Lower lobe of right lung (tissue), 2 donors: ENCODE measurements around the gene AARSD1. TPM values are rescaled to one million over a fixed set of nuclear protein-coding genes. Genes with fewer than 3 reads are reported as not detected.

Experiments used
- ATAC-seq, 2 donors: fragments of 200-7000 bp; cut with Tn5 transposase; one replicate each; pipeline ENCODE4 v1.9.1; 2020 to 2022; ENCODE audit warnings: mild to moderate bottlenecking in 2 of 2, moderate library complexity in 2 of 2
- DNase-seq: peaks from one replicate; pipeline ENCODE4 v3.0.0-alpha.2; 2020
- H3K27ac ChIP-seq: fragments of 200-600 bp; one replicate; pipeline ENCODE4 v1.8.0; 2022
- H3K27me3 ChIP-seq: fragments of 200-600 bp; one replicate; pipeline ENCODE4 v1.8.0; 2022; ENCODE audit warnings: low read depth
- H3K36me3 ChIP-seq: fragments of 200-600 bp; one replicate; pipeline ENCODE4 v1.8.0; 2022; ENCODE audit warnings: mild to moderate bottlenecking
- H3K4me1 ChIP-seq: fragments of 200-600 bp; one replicate; pipeline ENCODE4 v1.8.0; 2022
- H3K4me3 ChIP-seq: fragments of 200-600 bp; one replicate; pipeline ENCODE4 v1.8.0; 2022; ENCODE audit warnings: mild to moderate bottlenecking
- H3K9me3 ChIP-seq: fragments of 200-600 bp; one replicate; pipeline ENCODE4 v1.8.0; 2022
- intact Hi-C: fragments of 100-400 bp; cut with DNase I; formaldehyde crosslinking; loops from one replicate; pipeline ENCODE4 v1.11.0; 2022
- total RNA-seq: library from RNA; stranded (reverse); fragmentation: NEBNext Ultra II Directional; extraction: Animal tissue kit (Norgen Biotek cat#: 25700); gene quantifications from one replicate; pipeline ENCODE4 v1.2.1, GENCODE V29; 2021
- TF ChIP-seq, protein P1 (sequence below): fragments of 200-600 bp; IDR thresholded peaks from one replicate; pipeline ENCODE4 v1.8.0; 2022; ENCODE audit warnings: antibody characterized with exemption, mild to moderate bottlenecking
- donor health status: DM: no; HTN: yes; CAD: no; lungs with severe emphysema.

AARSD1 gene
- total RNA-seq, 1 donor from 2014 or later, result 25.2 TPM

DNA sequence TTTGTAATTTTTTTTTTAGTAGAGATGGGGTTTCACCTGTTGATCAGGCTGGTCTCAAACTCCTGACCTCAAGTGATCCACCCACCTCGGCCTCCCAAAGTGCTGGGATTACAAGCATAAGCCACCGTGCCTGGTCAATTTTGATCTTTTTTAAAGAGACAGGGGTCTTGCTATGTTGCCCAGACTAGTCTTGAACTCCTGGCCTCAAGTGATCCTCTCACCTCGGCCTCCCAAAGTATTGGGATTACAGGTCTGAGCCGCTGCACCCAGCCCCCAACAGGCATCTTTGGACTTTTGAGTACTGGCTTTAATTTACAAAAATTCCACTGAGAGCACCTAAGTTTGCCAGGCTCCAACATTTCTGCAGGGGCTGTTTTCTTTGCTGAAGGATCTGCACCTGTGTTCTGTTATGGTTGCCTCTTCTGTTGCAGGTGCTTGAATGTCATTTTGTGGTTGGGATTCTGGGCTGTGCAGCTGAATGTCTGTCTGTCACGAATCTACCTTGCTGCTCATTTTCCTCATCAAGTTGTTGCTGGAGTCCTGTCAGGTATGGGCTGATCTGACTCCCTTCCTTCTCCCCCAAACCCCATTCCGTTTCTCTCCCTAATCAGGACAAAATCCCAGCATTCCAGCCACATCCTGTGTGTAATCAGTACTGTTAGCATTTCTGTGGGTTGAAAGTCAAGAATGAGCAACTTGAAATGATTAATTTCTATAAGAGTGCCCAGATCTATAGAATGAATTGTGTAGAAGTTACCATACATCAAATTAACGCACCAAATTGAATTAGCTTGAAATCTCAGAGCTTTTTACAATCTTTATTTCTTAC, 55.2 kb downstream of the AARSD1 start:
- Histone ChIP-seq H3K27ac (no peak overlapping the region), H3K27me3 (no peaks in the 10 kb centered on the region), H3K4me1 (no peaks in the 10 kb centered on the region), H3K4me3 (no peak overlapping the region), H3K9me3 (no peaks in the 10 kb centered on the region), H3K36me3 (no peaks in the 10 kb centered on the region)
- ATAC-seq (no peak), DNase-seq (no peak)
- intact Hi-C loops, result no loop called here
- TF ChIP-seq, protein P1, sequence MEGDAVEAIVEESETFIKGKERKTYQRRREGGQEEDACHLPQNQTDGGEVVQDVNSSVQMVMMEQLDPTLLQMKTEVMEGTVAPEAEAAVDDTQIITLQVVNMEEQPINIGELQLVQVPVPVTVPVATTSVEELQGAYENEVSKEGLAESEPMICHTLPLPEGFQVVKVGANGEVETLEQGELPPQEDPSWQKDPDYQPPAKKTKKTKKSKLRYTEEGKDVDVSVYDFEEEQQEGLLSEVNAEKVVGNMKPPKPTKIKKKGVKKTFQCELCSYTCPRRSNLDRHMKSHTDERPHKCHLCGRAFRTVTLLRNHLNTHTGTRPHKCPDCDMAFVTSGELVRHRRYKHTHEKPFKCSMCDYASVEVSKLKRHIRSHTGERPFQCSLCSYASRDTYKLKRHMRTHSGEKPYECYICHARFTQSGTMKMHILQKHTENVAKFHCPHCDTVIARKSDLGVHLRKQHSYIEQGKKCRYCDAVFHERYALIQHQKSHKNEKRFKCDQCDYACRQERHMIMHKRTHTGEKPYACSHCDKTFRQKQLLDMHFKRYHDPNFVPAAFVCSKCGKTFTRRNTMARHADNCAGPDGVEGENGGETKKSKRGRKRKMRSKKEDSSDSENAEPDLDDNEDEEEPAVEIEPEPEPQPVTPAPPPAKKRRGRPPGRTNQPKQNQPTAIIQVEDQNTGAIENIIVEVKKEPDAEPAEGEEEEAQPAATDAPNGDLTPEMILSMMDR, result no peak

GRCh38 chr17:42906772-42907446, 57.3 kb downstream of the AARSD1 start:
- no peak for DNase-seq
- Histone ChIP-seq H3K36me3 (no peaks in the 10 kb centered on the region), H3K4me3 (no peak overlapping the region), H3K27ac (no peak overlapping the region), H3K27me3 (no peaks in the 10 kb centered on the region), H3K9me3 (no peaks in the 10 kb centered on the region), H3K4me1 (no peaks in the 10 kb centered on the region)
- TF ChIP-seq, protein P1, result no peak
- no peak for ATAC-seq
- intact Hi-C loops, result no loop called here

- intact Hi-C loops, result no loop called here
- TF ChIP-seq, protein P1, result no peak
- Histone ChIP-seq H3K36me3 (no peaks in the 10 kb centered on the region), H3K9me3 (no peaks in the 10 kb centered on the region), H3K27ac (no peak overlapping the region), H3K27me3 (no peaks in the 10 kb centered on the region), H3K4me3 (no peak overlapping the region), H3K4me1 (no peaks in the 10 kb centered on the region)
- DNase-seq, result no peak
- no peak for ATAC-seq
Measured at GRCh38 chr17:42904110-42904469, 60.2 kb downstream of the AARSD1 start.

- Histone ChIP-seq H3K36me3 (no peaks in the 10 kb centered on the region), H3K27me3 (no peaks in the 10 kb centered on the region), H3K27ac (no peak overlapping the region), H3K4me1 (no peaks in the 10 kb centered on the region), H3K9me3 (no peaks in the 10 kb centered on the region), H3K4me3 (no peak overlapping the region)
- intact Hi-C loops, result no loop called here
- ATAC-seq, result no peak
- no peak for DNase-seq
- TF ChIP-seq, protein P1, result no peak
Measured at GRCh38 chr17:42901535-42902229, 62.6 kb downstream of the AARSD1 start.

Other genes starting within 250 kb of the AARSD1 start
- gene EZH1, start 219.4 kb downstream of the AARSD1 start, total RNA-seq, result 56.2 TPM
- 127 TPM for gene RAMP2, start 203.2 kb downstream of the AARSD1 start, total RNA-seq
- 42.1 TPM for gene VPS25, start 191.0 kb downstream of the AARSD1 start, total RNA-seq
- gene WNK4, start 183.8 kb downstream of the AARSD1 start, total RNA-seq, result 0.47 TPM
- 54.5 TPM for gene COA3, start 165.8 kb downstream of the AARSD1 start, total RNA-seq
- gene CNTD1, start 165.6 kb downstream of the AARSD1 start, total RNA-seq, result 1.6 TPM
- 65.3 TPM for gene BECN1, start 140.2 kb downstream of the AARSD1 start, total RNA-seq
- 81.6 TPM for gene PSME3, start 131.1 kb downstream of the AARSD1 start, total RNA-seq
- gene AOC2, start 119.9 kb downstream of the AARSD1 start, total RNA-seq, result 2.1 TPM
- gene AOC3, start 113.3 kb downstream of the AARSD1 start, total RNA-seq, result 160 TPM
- not detected for gene G6PC1, start 63.7 kb downstream of the AARSD1 start, total RNA-seq
- 0.27 TPM for gene PTGES3L, start 15.6 kb upstream of the AARSD1 start, total RNA-seq
- gene RUNDC1, start 16.1 kb upstream of the AARSD1 start, total RNA-seq, result 17.1 TPM
- 810 TPM for gene RPL27, start 34.0 kb upstream of the AARSD1 start, total RNA-seq
- 61.5 TPM for gene IFI35, start 42.3 kb upstream of the AARSD1 start, total RNA-seq
- gene VAT1, start 57.9 kb upstream of the AARSD1 start, total RNA-seq, result 382 TPM
- 0.53 TPM for gene RND2, start 60.8 kb upstream of the AARSD1 start, total RNA-seq
- gene BRCA1, start 160.9 kb upstream of the AARSD1 start, total RNA-seq, result 7.4 TPM
- gene NBR1, start 206.8 kb upstream of the AARSD1 start, total RNA-seq, result 93.3 TPM
- 17.9 TPM for gene TMEM106A, start 247.4 kb upstream of the AARSD1 start, total RNA-seq